HG03354 (cell line): ENCODE results near the gene SETD9.
A peak's percentile ranks its signal among the peaks of the same experiment; 100 is the strongest.

Source experiments
- ATAC-seq: cut with Tn5 transposase; IDR thresholded peaks from one replicate; pipeline ENCODE4 v1.9.1; 2021; ENCODE audit warnings: mild to moderate bottlenecking; ENCODE audit not compliant: unreplicated experiment, poor library complexity, severe bottlenecking

The SETD9 gene, protein sequence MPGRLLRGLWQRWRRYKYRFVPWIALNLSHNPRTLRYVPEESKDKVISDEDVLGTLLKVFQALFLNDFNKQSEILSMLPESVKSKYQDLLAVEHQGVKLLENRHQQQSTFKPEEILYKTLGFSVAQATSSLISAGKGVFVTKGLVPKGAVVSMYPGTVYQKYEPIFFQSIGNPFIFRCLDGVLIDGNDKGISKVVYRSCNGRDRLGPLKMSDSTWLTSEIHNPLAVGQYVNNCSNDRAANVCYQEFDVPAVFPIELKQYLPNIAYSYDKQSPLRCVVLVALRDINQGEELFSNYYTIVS

DNA sequence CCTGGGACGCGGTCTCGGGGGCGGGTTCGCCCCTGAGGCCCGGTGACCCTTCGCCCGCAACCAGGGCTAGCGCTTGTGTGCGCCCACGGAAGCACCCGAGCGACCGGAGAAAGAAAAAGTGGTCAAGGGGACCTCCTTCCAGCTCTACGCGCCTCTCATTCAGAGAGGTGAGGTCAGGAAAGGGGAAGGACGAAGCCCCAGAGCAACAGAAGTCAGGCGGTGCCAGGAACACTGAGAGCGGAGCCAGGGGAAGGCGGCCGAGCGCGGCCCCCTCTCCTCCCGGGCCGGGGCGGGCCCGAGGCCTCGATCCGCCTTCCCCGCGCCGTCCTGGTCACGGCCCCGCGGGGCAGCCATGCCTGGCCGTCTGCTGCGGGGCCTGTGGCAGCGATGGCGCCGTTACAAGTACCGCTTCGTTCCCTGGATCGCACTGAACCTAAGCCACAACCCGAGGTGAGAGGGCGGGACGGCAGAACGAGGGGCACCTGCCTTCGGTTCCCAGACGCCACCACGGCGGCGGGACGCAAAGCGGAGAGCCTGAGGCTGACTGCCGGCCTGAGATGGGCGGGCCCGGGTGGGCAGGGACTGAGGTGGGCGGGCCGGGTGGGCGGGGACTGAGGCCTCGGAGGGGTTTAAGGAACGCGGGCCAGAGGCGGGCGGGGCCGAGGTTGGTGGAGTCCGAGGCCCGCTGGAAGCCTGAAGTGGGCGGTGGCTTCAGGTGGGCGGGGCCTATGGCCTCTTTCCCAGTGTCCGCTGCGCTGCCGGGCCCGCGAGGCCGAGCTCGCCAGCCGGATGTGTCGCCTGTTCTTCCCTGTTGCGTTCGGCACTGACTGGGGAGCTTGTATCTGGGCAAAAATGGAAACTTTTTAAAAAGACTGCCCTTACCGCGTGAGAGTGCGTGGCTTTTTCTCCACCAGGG lies at the start of gene SETD9:
Gene SETD9 (plus strand): TSS at position 303 of the 916 bp plus-strand sequence. CDS start 50 bp downstream, at position 353.
- ATAC-seq, result peak; percentile 88

DNA sequence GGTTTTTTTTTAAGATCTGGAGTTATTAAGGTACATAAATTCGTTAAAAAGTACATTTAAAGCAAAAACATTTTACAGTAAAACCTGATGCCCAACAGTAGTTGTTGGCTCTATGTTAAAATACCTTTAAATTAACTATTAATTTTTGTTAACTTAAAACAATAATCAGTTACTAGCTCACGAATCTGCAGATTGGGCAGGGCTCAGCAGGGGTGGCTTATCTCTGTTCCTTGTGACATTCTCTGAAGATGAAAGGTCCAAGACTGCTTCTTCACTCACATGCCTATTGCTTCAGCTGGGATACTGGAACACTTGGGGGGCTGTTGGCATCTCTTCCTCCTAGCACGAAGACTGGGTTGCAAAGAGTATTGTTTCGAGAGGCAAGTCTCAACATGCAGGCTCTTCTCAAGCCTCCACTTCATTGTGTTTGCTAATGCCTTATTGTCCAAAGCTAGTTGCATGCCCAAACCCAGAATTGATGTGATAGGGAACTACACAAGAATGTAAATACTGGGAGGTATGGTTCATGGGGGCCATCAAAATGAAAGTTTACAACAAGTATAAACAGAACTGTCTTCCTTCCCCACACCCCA lies 47.4 kb upstream of the SETD9 start:
- ATAC-seq, result no peak

DNA sequence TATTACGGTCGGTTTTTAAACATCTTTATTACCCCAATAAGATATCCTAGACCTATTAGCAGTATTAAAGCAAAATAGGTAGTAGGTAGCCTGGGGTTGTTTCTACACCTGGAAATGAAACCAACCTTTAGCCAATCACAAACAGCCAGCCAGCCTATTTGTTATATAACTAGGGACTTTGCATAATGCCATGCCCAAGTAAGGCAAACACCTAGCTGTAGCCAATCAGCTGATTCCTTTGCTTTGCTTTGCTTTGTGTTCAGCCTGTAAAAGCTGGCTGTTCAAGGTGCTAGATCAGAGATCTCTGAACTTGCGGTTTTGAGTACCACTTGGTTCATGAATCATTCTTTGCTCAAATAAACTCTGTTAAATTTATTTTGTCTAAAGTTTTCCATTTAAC lies 46.5 kb upstream of the SETD9 start:
- no peak for ATAC-seq

DNA sequence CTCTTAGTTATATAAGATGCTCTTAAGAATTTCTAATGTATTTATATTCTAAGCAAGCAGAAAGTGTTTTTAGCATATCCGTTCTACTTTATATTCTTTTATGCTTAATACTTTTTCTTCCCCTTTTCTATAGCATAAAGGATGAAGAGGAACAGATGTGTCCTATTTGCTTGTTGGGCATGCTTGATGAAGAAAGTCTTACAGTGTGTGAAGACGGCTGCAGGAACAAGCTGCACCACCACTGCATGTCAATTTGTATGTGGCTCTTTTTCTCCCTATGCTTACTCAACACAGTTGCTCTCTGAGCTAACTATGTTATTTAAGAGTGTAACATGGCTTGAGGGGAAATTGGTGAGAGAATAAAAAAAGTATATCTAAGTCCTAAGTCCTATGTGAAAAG lies 37.6 kb upstream of the SETD9 start:
- ATAC-seq, result no peak

DNA sequence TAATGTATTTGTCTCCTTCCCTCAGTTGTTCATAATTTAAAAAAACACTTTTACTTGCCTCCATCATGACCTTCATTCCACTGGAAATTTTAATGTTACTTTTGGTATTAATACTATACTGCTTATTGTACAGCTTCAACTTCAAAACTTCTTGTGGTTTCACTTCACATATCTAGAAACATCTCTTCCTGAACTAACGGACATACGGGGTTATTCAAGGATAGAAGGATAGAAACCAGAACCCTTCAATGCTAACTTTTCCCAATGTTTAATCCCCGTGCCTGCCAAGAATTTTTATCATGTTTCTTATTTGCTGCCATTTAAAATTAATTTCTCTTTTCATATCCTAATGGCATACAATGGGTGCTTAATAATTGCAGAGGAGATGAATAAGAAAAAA lies 36.3 kb upstream of the SETD9 start:
- ATAC-seq, result no peak

DNA sequence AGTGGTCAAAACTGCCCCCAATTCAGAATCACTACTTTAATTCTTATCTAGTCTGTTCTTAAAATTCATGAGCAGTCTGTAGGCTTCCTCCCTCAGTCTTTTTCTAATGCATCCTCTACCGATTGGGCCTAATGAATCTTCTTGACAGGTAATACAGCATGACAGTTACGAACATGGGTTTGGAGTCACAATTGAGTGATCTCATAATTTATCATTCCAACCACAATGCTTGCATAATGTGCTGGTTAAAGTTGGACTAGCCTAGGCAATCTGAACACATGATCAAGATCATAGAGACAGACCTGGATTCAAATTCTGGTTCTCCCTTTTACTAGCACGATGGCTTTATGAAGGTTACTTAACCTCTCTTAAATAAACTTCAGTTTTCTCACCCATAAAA lies 33.1 kb upstream of the SETD9 start:
- ATAC-seq, result no peak

DNA sequence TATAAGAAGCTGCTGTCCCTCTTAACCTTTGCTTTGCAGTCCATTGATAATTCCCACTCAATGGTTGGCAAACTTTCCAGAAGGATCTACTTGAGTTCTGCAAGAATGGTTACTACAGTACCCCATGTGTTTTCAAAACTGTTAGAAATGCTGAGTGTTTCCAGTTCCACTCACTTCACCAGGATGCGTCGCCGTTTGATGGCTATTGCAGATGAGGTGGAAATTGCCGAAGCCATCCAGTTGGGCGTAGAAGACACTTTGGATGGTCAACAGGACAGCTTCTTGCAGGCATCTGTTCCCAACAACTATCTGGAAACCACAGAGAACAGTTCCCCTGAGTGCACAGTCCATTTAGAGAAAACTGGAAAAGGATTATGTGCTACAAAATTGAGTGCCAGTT lies 27.8 kb upstream of the SETD9 start:
- ATAC-seq, result no peak

DNA sequence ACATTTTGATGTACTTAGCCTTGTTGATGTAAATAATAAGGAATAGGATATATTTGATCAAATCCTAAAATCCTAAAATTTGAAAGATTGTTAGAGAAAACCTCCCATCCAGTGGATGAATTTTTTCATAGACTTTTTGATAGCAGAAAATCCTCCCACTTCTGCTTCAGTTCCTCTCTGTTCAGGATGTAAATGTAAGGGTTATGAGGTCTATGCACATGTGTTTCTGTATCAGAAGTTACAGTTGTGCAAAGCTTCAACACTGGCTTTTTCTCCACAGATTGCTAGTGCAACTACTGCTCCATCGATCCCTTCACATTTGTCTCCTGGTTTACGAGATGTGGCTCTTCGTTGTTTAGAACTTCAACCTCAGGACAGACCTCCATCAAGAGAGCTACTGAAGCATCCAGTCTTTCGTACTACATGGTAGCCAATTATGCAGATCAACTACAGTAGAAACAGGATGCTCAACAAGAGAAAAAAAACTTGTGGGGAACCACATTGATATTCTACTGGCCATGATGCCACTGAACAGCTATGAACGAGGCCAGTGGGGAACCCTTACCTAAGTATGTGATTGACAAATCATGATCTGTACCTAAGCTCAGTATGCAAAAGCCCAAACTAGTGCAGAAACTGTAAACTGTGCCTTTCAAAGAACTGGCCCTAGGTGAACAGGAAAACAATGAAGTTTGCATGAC lies 16.0 kb upstream of the SETD9 start:
- no peak for ATAC-seq

DNA sequence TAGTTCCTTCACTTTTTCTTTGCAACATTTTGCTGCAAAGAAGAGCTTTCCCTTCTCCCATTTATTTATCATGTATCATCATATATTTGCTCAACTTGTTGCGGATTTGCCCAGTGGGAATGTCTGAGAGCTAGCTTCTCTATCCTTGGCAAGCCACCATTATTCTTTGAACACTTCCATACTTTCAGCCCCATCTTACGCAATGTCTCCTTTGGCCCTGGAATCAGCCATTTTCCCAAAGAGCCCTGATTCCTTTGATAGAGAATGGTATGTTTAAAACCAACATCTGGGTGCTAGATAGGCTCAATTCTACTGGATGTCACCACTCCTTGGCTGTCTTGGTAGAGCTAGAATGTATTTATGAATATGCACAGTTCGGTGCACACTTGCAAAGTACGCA lies 12.6 kb upstream of the SETD9 start:
- ATAC-seq, result no peak

DNA sequence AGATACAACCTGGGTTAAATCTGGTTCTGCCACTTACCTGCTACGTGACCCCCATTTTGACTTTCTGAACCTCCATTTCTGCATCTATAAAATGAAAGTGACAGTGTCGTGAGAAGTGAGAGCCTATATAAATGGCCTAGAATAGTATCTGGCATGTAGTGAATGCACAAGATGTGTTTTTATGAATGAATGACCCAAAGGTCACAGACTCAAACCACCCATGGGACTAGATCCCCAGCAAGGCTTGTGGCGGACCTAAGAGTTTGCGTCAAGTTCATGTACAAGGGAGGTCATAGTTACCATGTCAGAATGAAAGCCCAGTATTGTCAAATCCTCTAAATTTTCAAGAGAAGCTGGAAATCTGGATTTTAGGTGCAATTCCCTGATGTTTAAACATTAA lies 11.2 kb upstream of the SETD9 start:
- ATAC-seq, result no peak

DNA sequence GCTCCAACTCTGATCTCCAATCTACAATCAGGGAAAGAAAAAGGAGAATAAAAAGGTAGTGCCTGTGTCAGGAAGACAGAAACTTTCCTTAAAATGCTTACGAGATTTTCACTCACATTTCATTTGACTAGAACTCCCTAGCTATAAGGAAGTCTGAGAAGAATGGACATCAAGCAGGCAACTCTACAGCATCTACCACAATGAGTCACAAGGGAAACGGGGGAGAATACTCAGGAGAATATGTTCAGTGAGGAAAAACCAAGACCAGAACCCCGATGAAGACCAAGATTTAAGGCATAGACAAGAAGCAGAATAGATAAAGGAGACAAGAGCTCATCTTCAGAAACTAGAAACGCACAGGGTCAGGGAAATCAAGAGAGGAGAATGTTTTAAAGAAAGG lies 9.0 kb upstream of the SETD9 start:
- no peak for ATAC-seq

DNA sequence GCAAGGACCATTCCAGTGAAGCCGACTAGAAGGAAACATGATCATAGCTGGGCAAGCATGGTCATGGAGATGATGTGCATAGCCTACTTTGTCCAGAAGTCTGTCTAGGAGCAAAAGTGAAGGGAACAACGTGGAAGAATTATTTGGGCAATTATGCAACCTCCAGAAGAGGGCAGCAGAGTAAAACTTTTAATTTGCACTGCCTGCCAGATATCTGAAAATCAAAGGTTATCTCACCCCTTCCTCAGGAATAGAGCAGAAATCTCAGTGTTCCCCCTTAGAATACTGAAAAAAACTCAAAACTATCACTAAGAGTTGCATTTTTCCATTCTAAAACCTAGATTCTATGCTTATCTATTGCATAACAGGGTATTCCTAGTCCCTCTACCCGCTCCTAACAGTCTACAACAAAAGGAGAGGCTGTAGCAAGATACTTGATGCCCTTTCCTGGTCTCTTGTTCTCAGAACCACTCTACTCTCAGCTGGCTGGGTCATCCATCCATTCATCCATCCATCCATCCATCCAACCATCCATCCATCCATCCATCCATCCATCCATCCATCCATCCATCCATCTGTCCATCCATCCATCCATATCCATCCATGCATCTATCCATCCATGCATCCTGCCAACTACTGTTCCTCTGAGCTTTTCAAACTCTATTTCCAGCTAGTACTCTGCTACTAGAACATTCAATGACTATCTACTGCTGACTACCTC lies 8.4 kb upstream of the SETD9 start:
- no peak for ATAC-seq

DNA sequence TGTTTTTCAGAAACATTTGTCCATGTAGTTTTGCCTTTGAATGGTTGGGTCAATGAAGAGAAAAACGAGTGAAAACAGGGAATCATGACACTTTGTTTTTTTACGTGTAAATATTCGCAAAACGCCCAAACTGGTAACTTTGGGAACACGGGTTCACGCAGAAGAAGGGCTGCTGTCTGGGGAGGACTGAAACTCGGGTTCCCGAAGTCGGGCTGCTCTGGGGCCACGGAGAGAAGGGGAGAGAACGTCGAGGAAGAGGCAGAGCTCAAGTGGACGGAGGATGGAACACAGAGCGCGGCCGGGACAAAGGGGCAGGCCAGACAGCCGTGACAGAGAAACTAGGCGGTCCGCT lies 478 bp upstream of the SETD9 start:
- ATAC-seq, result peak; percentile 41

DNA sequence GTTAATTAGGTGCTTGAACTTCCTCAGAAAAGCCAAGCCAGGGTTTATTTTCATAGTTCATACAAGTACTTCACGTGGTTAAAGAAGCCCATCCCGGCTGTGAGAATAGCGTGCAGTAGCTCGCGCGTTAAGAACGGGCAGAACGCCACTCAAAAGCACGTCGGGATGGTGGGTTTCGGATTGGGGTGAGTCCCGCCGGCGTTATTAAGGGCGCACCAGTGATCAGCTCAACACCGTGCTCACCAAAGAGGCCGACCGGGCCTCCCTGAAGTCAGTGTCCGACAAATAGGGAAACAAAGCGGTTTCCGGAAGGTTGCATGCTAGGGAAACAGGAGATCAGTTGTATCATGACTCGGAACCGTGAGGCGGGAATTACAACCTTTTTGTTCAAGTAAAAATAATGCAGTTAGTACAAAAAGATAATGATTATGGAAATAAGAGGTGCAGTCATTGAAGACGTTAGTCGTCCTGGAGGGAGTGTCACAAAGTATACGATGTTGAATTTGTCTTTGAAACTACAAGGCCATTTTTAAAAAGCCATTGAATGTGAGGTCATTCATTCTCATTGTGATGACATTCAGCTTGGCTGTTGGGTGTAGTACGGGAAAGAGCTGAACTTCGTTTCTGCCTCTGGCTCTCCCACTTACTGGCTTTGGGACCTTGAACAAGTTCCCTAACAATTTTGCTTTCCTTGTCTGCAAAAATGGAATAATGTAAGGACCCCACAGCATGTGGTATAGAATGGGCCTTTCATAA lies 992 bp downstream of the SETD9 start:
- peak; percentile 30 for ATAC-seq

DNA sequence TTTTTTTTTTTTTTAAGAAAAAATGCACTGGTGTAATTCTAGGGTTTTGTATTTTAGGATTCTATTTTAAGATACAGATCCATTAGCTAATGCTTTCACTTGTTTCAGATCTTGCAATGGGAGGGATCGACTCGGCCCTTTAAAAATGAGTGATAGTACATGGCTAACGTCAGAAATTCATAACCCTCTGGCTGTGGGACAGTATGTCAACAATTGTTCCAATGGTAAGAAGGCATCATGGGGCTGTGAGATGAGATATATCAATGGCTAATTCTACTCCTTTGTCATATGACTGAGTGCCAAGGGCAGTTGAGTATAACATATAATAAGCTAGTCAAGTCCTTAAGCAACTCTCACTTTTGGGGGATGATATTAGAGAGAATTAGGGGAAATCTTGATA lies 4.4 kb downstream of the SETD9 start:
- no peak for ATAC-seq

DNA sequence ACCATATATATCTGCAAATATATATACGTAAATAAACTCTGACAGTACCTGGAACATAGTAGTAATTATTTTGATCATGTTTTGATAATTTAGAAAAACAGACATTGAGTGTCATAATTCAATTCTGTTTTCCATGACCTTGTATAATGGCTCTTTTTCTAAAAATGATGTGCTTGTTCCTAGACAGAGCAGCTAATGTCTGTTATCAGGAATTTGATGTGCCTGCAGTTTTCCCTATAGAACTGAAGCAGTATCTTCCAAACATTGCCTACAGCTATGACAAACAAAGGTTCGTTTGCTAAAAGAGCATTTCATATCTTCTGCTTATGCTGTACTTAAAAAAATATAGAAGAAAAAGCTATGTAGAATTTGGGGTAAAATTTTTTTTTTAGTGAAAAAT lies 5.3 kb downstream of the SETD9 start:
- ATAC-seq, result no peak

DNA sequence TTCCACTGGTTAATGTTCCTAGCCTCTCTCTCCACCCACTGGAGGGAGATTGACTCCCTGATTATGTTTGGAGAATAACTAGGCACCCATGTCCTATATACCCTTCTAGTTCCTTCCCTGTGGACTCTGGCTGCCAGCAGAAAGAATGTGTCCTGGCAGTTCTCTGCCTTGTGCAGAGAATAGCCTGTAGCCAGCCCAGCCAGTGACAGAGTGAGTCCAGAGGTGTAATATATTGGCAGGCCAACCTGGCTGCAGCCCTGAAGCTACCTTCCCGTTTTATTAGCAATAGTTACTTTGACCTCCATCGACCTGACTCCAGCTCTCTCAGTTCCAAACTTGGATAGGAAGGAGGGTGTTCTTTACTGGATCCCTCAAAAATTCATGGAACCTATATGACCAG lies 8.1 kb downstream of the SETD9 start:
- ATAC-seq, result no peak

DNA sequence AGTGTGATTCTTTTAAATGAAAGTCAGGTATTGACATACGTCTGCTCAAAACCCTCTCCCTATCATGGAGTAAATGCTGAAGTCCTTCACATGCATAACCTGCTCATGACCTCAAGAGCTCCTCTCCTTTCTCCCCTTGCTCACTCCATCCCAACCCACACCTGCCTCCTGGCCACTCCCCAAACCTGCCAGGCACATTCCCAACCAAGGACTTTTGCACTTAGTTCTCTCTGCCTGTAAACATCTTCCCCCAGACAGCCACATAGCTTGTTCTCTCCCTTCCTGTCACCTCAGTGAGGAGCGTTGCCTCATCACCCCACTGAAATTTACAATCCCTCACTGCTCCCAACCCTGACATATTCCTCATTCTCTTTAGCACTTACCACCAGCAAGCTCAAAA lies 8.7 kb downstream of the SETD9 start:
- no peak for ATAC-seq
